Kidney (tissue), 14 donors: ENCODE results near the gene SEC24A. TPM values are rescaled to one million over a fixed set of nuclear protein-coding genes. Genes with fewer than 3 reads are reported as not detected.
A peak's percentile ranks its signal among the peaks of the same experiment; 100 is the strongest.
"Not testable (repeated sequence)": the region's sequence is repeated elsewhere in the genome, so short reads cannot be mapped to it uniquely, and the experiment has no call there.

Experiments used
- DNase-seq, 5 donors: peaks; one replicate each; pipeline ENCODE4 v3.0.0-alpha.2; 2013 to 2020
- FAIRE-seq: peaks from 2 replicates; lab custom pipeline; 2012; peaks lifted over from hg19 to GRCh38; lab: Jason Lieb, UNC
- H3K27ac ChIP-seq, 2 donors: one replicate each; pipeline ENCODE4 v1.7.0; 2013; ENCODE audit warnings: low read depth in 2 of 2, low read length in 2 of 2, inconsistent platforms in 1 of 2
- H3K27me3 ChIP-seq: one replicate; pipeline ENCODE4 v1.7.1; 2013; ENCODE audit warnings: low read length, inconsistent platforms; ENCODE audit not compliant: control insufficient read depth, insufficient read depth
- H3K36me3 ChIP-seq, 3 donors: one replicate each; pipeline versions ENCODE4 v1.7.0 to v1.7.1; 2013; ENCODE audit warnings: low read length in 3 of 3, control low read depth in 1 of 3, inconsistent platforms in 1 of 3; ENCODE audit not compliant: insufficient read depth in 3 of 3, control insufficient read depth in 2 of 3
- H3K4me1 ChIP-seq, 3 donors: one replicate each; pipeline versions ENCODE4 v1.7.0 to v1.7.1; 2013; ENCODE audit warnings: low read length in 3 of 3, inconsistent platforms in 1 of 3, low read depth in 1 of 3; ENCODE audit not compliant: control insufficient read depth in 2 of 3, insufficient read depth in 2 of 3
- H3K4me3 ChIP-seq, 3 donors: one replicate each; pipeline versions ENCODE4 v1.7.0 to v1.8.1; 2013; ENCODE audit warnings: low read length in 3 of 3, control low read depth in 1 of 3, inconsistent platforms in 1 of 3
- H3K9ac ChIP-seq, 3 donors: one replicate each; pipeline versions ENCODE4 v1.7.0 to v1.7.1; 2013; ENCODE audit warnings: low read length in 3 of 3, control low read depth in 1 of 3, inconsistent platforms in 1 of 3
- H3K9me3 ChIP-seq, 3 donors: one replicate each; pipeline versions ENCODE4 v1.7.0 to v1.7.1; 2013; ENCODE audit warnings: low read length in 3 of 3, control low read depth in 1 of 3, inconsistent platforms in 1 of 3; ENCODE audit not compliant: control insufficient read depth in 2 of 3, insufficient read depth in 1 of 3
- intact Hi-C: fragments of 100-400 bp; cut with DNase I; formaldehyde crosslinking; loops from one replicate; pipeline ENCODE4 v1.11.1; 2022
- polyA plus RNA-seq: library from polyadenylated mRNA; stranded (reverse); fragments of 350-450 nt; fragmentation: Illumina TruSeq; extraction: RNeasy Lipid Tissue Mini Kit (QIAGEN cat#74804); gene quantifications from one replicate; pipeline ENCODE4 v1.2.3, GENCODE V29; 2014; ENCODE audit warnings: low read depth, low replicate concordance; ENCODE audit not compliant: insufficient read depth
- total RNA-seq: library from RNA; stranded (reverse); fragmentation: NEBNext Ultra II Directional; extraction: Animal tissue kit (Norgen Biotek cat#: 25700); gene quantifications from one replicate; pipeline ENCODE4 v1.2.1, GENCODE V29; 2021
- TF ChIP-seq, protein P1 (sequence below): IDR thresholded peaks from 3 replicates; pipeline ENCODE4 v1.5.1; 2012; ENCODE audit warnings: mild to moderate bottlenecking, moderate library complexity, borderline replicate concordance; ENCODE audit not compliant: insufficient read depth; ENCODE audit errors: extremely low read depth
- donor health status: control.
- donor health status: control.
- donor health status: control.
- donor health status: control.
- donor health status: control.
- donor health status: DM: yes; HTN: yes; CAD: no.
- donor health status: Normal renal cell carcinoma (clear cell type).

The SEC24A gene
- total and polyA plus RNA-seq, 2 donors from 2014 or later: 2.8 to 21.2 TPM

DNA sequence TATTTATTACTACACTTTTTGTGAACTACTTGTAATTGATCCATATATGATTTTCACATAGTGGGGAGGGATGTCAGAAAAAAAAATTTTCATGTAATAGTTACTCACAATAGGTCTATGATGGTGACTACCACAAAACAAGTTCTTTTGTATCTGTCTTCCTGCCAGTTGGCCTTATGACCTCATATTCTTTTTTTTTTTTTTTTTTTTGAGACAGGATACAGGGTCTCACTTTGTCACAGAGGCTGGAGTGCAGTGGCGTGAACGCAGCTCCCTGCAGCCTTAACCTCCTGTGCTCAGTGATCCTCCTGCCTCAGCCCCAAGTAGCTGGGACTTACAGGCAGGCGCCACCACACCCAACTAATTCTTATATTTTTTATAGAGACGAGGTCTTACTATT, 10.9 kb downstream of the SEC24A start:
- no peaks in the 10 kb centered on the region for H3K4me1 ChIP-seq

DNA sequence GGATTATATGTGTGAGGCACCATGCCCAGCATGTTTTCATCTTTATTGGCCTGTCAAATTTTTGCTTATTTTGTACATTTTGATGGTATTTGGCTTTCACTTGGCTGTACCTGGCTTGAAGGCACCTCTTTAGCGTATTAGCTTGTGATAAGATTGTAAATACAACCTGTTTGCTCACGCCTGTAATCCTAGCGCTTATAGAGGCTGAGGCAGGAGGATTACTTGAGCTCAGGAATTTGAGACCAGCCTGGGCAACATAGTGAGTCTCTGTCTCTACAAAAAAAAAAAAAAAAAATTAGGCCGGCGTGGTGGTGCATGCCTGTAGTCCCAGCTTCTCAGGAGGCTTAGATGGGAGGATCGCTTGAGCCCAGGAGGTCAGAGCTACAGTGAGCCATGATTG, 11.3 kb downstream of the SEC24A start:
- Histone ChIP-seq H3K27ac (no peak overlapping the region), H3K4me1 (no peaks in the 10 kb centered on the region), H3K27me3 (no peaks in the 10 kb centered on the region), H3K9ac (no peak overlapping the region), H3K9me3 (no peaks in the 10 kb centered on the region), H3K4me3 (no peak overlapping the region), H3K36me3 (peaks cover 0 to 9% (median 5%) of the 10 kb centered on the region in 3 donors)
- DNase-seq (no peak), FAIRE-seq (no peak)
- TF ChIP-seq, protein P1, sequence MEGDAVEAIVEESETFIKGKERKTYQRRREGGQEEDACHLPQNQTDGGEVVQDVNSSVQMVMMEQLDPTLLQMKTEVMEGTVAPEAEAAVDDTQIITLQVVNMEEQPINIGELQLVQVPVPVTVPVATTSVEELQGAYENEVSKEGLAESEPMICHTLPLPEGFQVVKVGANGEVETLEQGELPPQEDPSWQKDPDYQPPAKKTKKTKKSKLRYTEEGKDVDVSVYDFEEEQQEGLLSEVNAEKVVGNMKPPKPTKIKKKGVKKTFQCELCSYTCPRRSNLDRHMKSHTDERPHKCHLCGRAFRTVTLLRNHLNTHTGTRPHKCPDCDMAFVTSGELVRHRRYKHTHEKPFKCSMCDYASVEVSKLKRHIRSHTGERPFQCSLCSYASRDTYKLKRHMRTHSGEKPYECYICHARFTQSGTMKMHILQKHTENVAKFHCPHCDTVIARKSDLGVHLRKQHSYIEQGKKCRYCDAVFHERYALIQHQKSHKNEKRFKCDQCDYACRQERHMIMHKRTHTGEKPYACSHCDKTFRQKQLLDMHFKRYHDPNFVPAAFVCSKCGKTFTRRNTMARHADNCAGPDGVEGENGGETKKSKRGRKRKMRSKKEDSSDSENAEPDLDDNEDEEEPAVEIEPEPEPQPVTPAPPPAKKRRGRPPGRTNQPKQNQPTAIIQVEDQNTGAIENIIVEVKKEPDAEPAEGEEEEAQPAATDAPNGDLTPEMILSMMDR: no peak
- intact Hi-C loops: no loop called here

More for the DNA sequence above, 10.9 kb downstream of the SEC24A start:
- no peak overlapping the region for H3K4me3 ChIP-seq
- peaks cover 0 to 9% (median 5%) of the 10 kb centered on the region in 3 donors for H3K36me3 ChIP-seq
- TF ChIP-seq, protein P1: no peak
- H3K9me3 ChIP-seq: no peaks in the 10 kb centered on the region
- no peak overlapping the region for H3K9ac ChIP-seq
- DNase-seq (peak in 1 of 5 donors; percentile 34), FAIRE-seq (no peak)
- no peak overlapping the region for H3K27ac ChIP-seq
- intact Hi-C loops: no loop called here
- H3K27me3 ChIP-seq: no peaks in the 10 kb centered on the region

DNA sequence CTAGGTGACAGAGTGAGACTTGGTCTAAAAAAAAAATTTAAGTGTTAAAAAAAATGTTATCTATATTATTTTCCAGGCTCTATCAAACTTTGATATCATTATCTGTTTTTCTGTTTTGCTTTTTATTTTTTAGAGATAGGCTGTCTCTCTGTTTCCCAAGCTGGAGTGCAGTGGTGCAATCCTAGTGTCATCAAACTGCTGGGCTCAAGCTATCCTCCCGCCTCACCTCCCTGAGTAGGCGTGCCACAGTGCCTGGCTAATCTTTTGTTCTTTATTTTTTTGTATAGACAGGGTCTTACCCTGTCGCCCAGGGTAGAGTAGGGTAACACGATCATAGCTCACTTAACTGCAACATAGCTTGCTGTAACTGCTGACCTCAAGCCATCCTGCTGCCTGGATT, 14.4 kb downstream of the SEC24A start:
- Histone ChIP-seq H3K36me3 (peaks cover 0 to 9% (median 5%) of the 10 kb centered on the region in 3 donors), H3K27ac (no peak overlapping the region), H3K9me3 (no peaks in the 10 kb centered on the region), H3K4me3 (no peak overlapping the region), H3K9ac (no peak overlapping the region), H3K4me1 (no peaks in the 10 kb centered on the region), H3K27me3 (no peaks in the 10 kb centered on the region)
- FAIRE-seq (no peak), DNase-seq (no peak)
- intact Hi-C loops: no loop called here
- TF ChIP-seq, protein P1: no peak

DNA sequence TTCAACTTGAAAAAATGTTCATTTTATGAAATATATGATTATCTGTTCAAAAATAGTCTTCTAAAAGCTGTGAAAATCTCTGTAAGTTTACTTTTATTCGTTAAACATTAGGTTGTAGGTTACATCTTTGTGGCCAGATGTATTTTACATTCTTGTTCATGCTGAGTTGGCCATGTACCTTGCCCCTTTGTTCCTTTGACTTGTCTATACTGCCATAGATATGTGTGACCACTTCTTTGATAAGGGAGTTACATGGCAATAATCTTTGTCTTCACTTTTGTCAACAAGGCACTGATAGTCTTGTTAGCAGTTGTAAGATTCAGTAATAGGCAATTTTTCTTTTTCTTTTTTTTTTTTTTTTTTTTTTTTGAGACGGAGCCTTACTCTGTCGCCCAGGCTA, 15.9 kb downstream of the SEC24A start:
- H3K9me3 ChIP-seq: no peaks in the 10 kb centered on the region
- no peaks in the 10 kb centered on the region for H3K4me1 ChIP-seq
- H3K36me3 ChIP-seq: peaks cover 0 to 9% (median 5%) of the 10 kb centered on the region in 3 donors
- DNase-seq: no peak
- intact Hi-C loops: no loop called here
- no peak overlapping the region for H3K27ac ChIP-seq
- H3K9ac ChIP-seq: no peak overlapping the region
- TF ChIP-seq, protein P1: no peak
- H3K4me3 ChIP-seq: no peak overlapping the region
- no peaks in the 10 kb centered on the region for H3K27me3 ChIP-seq
- FAIRE-seq: no peak

DNA sequence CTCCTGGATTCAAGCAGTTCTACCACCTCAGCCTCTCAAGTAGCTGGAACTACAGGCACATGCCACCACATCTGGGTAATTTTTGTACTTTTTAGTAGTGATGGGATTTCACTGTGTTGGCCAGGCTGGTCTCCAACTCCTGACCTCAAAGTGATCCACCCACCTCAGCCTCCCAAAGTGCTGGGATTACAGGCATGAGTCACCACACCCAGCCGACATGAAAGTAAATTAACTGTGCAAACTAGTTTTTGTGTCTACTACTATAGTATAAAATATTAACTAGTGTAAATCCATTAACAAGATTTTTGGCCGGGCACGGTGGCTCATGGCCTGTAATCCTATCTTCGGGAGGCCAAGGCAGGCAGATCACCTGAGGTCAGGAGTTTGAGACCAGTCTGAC, 25.0 kb downstream of the SEC24A start:
- peaks cover 2 to 35% (median 9%) of the 10 kb centered on the region in 3 donors for H3K36me3 ChIP-seq
- intact Hi-C loops, FAIRE-seq: not testable (repeated sequence)

DNA sequence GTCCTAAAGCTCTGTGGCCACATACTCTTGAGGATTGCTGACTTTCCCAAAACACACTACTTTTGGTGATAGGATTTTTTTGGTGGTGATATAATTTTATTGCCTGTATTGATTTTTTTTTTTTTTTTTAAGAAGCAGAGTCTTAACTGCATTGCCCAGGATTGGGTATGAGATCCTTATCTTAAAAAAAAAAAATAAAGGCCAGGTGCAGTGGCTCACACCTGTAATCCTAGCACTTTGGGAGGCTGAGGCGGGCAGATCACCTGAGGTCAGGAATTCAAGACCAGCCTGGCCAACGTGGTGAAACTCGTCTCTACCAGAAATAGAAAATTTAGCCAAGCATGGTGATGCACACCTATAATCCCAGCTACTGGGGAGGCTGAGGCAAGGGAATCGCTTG, 28.8 kb downstream of the SEC24A start:
- FAIRE-seq, H3K9me3 ChIP-seq, H3K4me1 ChIP-seq, H3K9ac ChIP-seq, H3K4me3 ChIP-seq, H3K27me3 ChIP-seq, intact Hi-C loops, H3K27ac ChIP-seq, DNase-seq: not testable (repeated sequence)
- peaks cover 6 to 32% (median 12%) of the 10 kb centered on the region in 3 donors for H3K36me3 ChIP-seq

More for the DNA sequence above, 25.0 kb downstream of the SEC24A start:
- not testable (repeated sequence) for H3K4me3 ChIP-seq, H3K27ac ChIP-seq, H3K9me3 ChIP-seq, H3K9ac ChIP-seq, H3K4me1 ChIP-seq, DNase-seq, H3K27me3 ChIP-seq
